GM12878 (cell line): ENCODE measurements around the gene PAM. TPM values are rescaled to one million over a fixed set of nuclear protein-coding genes. Genes with fewer than 3 reads are reported as not detected.

Experiments used
- ATAC-seq: fragments of 200-7000 bp; cut with Tn5 transposase; 3 replicates; pipeline ENCODE4 v1.9.1; 2020; ENCODE audit warnings: mild to moderate bottlenecking, moderate library complexity
- BruUV-seq: library from RNA; stranded (reverse); fragments of 400-500 nt; replicated peaks from 2 replicates; lab custom pipeline; 2021; lab: Mats Ljungman, UMichigan
- CTCF ChIA-PET: fragments of 300-600 bp; sonication (Branson Sonifier 250); formaldehyde crosslinking; extraction: SDS; loops from one replicate; lab custom pipeline; 2021; ENCODE audit warnings: inconsistent platforms; lab: Yijun Ruan, JAX
- POLR2A ChIA-PET: fragments of 350-600 bp; formaldehyde crosslinking; extraction: SDS; loops from one replicate; lab custom pipeline; 2021; ENCODE audit warnings: inconsistent platforms; lab: Charles Lee
- RAD21 ChIA-PET: fragments of 300-600 bp; sonication (Branson Sonifier 250); formaldehyde crosslinking; loops from one replicate; lab custom pipeline; 2023; ENCODE audit warnings: antibody characterized with exemption; ENCODE audit not compliant: unreplicated experiment; lab: Charles Lee
- SMC1A ChIA-PET: fragments of 300-600 bp; sonication (Branson Sonifier 250); formaldehyde crosslinking; loops from one replicate; lab custom pipeline; 2023; ENCODE audit not compliant: unreplicated experiment, uncharacterized antibody; lab: Charles Lee
- DNase-seq: peaks from one replicate; pipeline ENCODE4 v3.0.0-alpha.2; 2011; ENCODE audit warnings: low read depth, low spot score
- FAIRE-seq: peaks from 3 replicates; lab custom pipeline; 2011; peaks lifted over from hg19 to GRCh38; lab: Jason Lieb, UNC
- H2AFZ ChIP-seq: 2 replicates; pipeline ENCODE4 v1.6.0; 2011; ENCODE audit warnings: low read depth, low read length, control low read depth; ENCODE audit not compliant: control insufficient read depth
- H3K27ac ChIP-seq: 2 replicates; pipeline ENCODE4 v1.5.1; 2011; ENCODE audit warnings: control low read depth; ENCODE audit not compliant: control insufficient read depth, insufficient read depth
- H3K27me3 ChIP-seq, 2 experiments: replicated peaks in 1 of 2; 2 replicates each; pipeline versions ENCODE4 v1.6.0 to v1.6.1; 2011; ENCODE audit warnings: low read length in 1 of 2; ENCODE audit not compliant: control insufficient read depth in 2 of 2, insufficient read depth in 2 of 2
- H3K36me3 ChIP-seq, 2 experiments: 2 replicates each; pipeline ENCODE4 v1.5.1; 2011; ENCODE audit warnings: low read length in 1 of 2; ENCODE audit not compliant: control insufficient read depth in 2 of 2, insufficient read depth in 2 of 2
- H3K4me1 ChIP-seq: 2 replicates; pipeline ENCODE4 v1.6.1; 2011; ENCODE audit warnings: mild to moderate bottlenecking, low read length, moderate library complexity, mixed read lengths; ENCODE audit not compliant: control insufficient read depth, insufficient read depth
- H3K4me2 ChIP-seq: 2 replicates; pipeline ENCODE4 v1.6.0; 2011; ENCODE audit warnings: control low read depth; ENCODE audit not compliant: control insufficient read depth, insufficient read depth
- H3K4me3 ChIP-seq: fragments of 200-600 bp; sonication (generic); 2 replicates; pipeline ENCODE4 v1.5.1; 2016
- H3K79me2 ChIP-seq: 2 replicates; pipeline ENCODE4 v1.6.0; 2011; ENCODE audit warnings: low read length; ENCODE audit not compliant: control insufficient read depth, insufficient read depth
- H3K9ac ChIP-seq: 2 replicates; pipeline ENCODE4 v1.8.0; 2011; ENCODE audit warnings: low read length, control low read depth, mixed read lengths; ENCODE audit not compliant: control insufficient read depth, insufficient read depth
- H3K9me3 ChIP-seq: replicated peaks from 3 replicates; pipeline ENCODE4 v1.5.1; 2011; ENCODE audit warnings: mild to moderate bottlenecking, low read length; ENCODE audit not compliant: control insufficient read depth, insufficient read depth
- H4K20me1 ChIP-seq: 2 replicates; pipeline ENCODE4 v1.6.0; 2011; ENCODE audit not compliant: control insufficient read depth, insufficient read depth
- ATF3 ChIP-seq: IDR thresholded peaks from 2 replicates; pipeline ENCODE4 v1.6.1; 2011; ENCODE audit warnings: low read depth, mild to moderate bottlenecking, low read length, moderate library complexity, borderline replicate concordance; ENCODE audit errors: extremely low read depth
- CEBPB ChIP-seq, 2 experiments: fragments of 150-350 bp in 1 of 2; IDR thresholded peaks; 2 replicates each; pipeline ENCODE4 v1.6.1; 2012 to 2014; ENCODE audit warnings: low read depth in 2 of 2, low read length in 2 of 2, borderline replicate concordance in 1 of 2, inconsistent platforms in 1 of 2
- E2F8 ChIP-seq: fragments of 450-650 bp; IDR thresholded peaks from 2 replicates; pipeline ENCODE4 v1.6.1; 2018; ENCODE audit warnings: mild to moderate bottlenecking, low read depth, moderate library complexity; ENCODE audit not compliant: partially characterized antibody
- POLR2AphosphoS5 ChIP-seq: IDR thresholded peaks from 2 replicates; pipeline ENCODE4 v1.6.1; 2011; ENCODE audit warnings: mild to moderate bottlenecking, low read length, inconsistent platforms
- RB1 ChIP-seq: fragments of 450-650 bp; formaldehyde crosslinking; IDR thresholded peaks from 2 replicates; pipeline ENCODE4 v1.6.1; 2017; ENCODE audit warnings: mild to moderate bottlenecking, borderline replicate concordance
- SPI1 ChIP-seq: IDR thresholded peaks from 2 replicates; pipeline ENCODE4 v1.6.1; 2011; ENCODE audit warnings: low read depth, mild to moderate bottlenecking, low read length, moderate library complexity, borderline replicate concordance; ENCODE audit not compliant: insufficient read depth
- WRNIP1 ChIP-seq: IDR thresholded peaks from 2 replicates; pipeline ENCODE4 v1.6.1; 2011; ENCODE audit warnings: low read depth, low read length, improper control_type of control experiment, borderline replicate concordance
- WGBS: methylation state at CpG from one replicate; pipeline ENCODE4 v1.1.6; 2016; ENCODE audit warnings: low lambda C conversion rate; ENCODE audit not compliant: insufficient replicate concordance, insufficient coverage; ENCODE audit errors: missing lambda C conversion rate; 5-methylcytosine and 5-hydroxymethylcytosine counted together
- in situ Hi-C: fragments of 300-500 bp; cut with MboI; formaldehyde crosslinking; loops from 9 replicates; pipeline ENCODE4 v1.14.3; 2018; ENCODE audit warnings: mixed read lengths
- intact Hi-C: fragments of 100-400 bp; cut with micrococcal nuclease; formaldehyde crosslinking; loops from one replicate; pipeline ENCODE4 v1.14.2; 2022; ENCODE audit not compliant: unreplicated experiment
- polyA plus RNA-seq, 11 experiments: library from polyadenylated mRNA; depleted of rRNA in 4 of 11; unstranded in 6 of 11; stranded (reverse) in 5 of 11; fragments of >200 nt; fragmentation: Nextera tagmentation in 4 of 11; fragmentation: Illumina TruSeq in 1 of 11; extraction: Ambion mirVana in 4 of 11; extraction: Trizol in 1 of 11; gene quantifications; 1 replicate in 1 of 11; 2 replicates in 10 of 11; pipeline versions ENCODE4 v1.2.1 to v1.2.3, GENCODE V29; 2011 to 2016; ENCODE audit warnings: inconsistent platforms in 2 of 11, missing spikeins in 2 of 11, low read depth in 1 of 11
- total RNA-seq, 4 experiments: library from RNA; depleted of rRNA in 3 of 4; stranded (reverse); fragments of >200 nt in 3 of 4; fragmentation: Illumina TruSeq in 1 of 4; extraction: Trizol in 1 of 4; gene quantifications; 2 replicates each; pipeline versions ENCODE4 v1.2.1 to v1.2.3, GENCODE V29; 2013 to 2021
- TF ChIP-seq, protein P1 (sequence below): fragments of 450-650 bp; formaldehyde crosslinking; IDR thresholded peaks from 2 replicates; pipeline ENCODE4 v1.5.0; 2022; ENCODE audit warnings: mild to moderate bottlenecking, missing genetic modification characterization

The PAM gene
- total and polyA plus RNA-seq, 10 of the 15 experiments (the other 5 are each of a cell fraction or from before 2014, with no cell fraction given), result 5.5 to 72.5 (median 15.4) TPM

GRCh38 chr5:102933316-102933715 is 178.2 kb downstream of the PAM start (continued):
- TF ChIP-seq, protein P1, sequence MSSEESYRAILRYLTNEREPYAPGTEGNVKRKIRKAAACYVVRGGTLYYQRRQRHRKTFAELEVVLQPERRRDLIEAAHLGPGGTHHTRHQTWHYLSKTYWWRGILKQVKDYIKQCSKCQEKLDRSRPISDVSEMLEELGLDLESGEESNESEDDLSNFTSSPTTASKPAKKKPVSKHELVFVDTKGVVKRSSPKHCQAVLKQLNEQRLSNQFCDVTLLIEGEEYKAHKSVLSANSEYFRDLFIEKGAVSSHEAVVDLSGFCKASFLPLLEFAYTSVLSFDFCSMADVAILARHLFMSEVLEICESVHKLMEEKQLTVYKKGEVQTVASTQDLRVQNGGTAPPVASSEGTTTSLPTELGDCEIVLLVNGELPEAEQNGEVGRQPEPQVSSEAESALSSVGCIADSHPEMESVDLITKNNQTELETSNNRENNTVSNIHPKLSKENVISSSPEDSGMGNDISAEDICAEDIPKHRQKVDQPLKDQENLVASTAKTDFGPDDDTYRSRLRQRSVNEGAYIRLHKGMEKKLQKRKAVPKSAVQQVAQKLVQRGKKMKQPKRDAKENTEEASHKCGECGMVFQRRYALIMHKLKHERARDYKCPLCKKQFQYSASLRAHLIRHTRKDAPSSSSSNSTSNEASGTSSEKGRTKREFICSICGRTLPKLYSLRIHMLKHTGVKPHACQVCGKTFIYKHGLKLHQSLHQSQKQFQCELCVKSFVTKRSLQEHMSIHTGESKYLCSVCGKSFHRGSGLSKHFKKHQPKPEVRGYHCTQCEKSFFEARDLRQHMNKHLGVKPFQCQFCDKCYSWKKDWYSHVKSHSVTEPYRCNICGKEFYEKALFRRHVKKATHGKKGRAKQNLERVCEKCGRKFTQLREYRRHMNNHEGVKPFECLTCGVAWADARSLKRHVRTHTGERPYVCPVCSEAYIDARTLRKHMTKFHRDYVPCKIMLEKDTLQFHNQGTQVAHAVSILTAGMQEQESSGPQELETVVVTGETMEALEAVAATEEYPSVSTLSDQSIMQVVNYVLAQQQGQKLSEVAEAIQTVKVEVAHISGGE, result no peak
- TF ChIP-seq POLR2AphosphoS5, result no peak
- TF ChIP-seq WRNIP1, result no peak
- TF ChIP-seq RB1, result no peak

DNA sequence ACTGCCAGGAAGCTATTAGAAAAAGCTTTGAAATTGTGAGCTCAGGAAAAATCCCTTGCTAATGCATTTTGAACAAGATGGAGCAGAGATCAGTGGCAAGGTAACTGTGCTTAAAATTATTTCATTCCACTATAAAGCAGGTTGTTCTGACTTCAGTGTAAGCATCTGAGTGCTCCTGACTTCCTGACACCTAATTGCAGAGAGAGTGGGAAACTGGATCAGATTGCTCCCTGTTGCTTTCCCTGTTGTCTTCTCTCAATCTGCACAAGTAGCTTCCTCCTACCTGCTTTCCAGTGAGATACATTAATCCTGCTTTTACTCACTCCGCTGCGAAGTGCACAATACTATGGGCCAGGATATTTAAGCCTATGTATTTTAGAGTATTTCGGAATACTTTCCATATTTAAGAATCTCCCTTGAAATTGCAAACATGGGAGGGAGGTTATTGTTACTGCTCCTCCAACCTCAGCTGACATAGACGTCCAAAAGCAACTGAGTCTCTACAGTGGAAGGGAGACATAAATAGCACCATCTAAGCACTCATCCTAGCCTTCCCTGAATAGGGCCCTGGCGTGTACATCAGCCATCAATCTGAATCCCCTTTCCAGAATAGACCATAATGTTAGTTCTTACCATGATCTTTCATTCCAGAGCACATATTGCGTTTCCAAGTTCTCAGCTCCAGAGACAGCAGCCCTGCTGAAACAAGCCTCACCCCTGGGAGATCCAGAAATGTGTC is 178.8 kb downstream of the PAM start:
- ChIA-PET POLR2A (interaction anchor here (1.0 kb wide), 1 partner anchor 10 kb away, joined by 3 read pairs; no protein-coding TSS in a partner anchor), RAD21 (interaction anchor here (0.7 to 1.0 kb wide), 2 partner anchors 106 to 154 kb away, joined by 3 read pairs; no protein-coding TSS in a partner anchor), CTCF (interaction anchor here (1.3 kb wide), 1 partner anchor 17 kb away, joined by 4 read pairs; no protein-coding TSS in a partner anchor), SMC1A (interaction anchor here (1.2 to 1.5 kb wide), 3 partner anchors 13 to 279 kb away, joined by 3 read pairs; no protein-coding TSS in a partner anchor)
- 92% methylated on average over 6 of the region's 6 CpGs for WGBS
- H3K36me3 ChIP-seq, result no peaks in the 10 kb centered on the region; a peak in 1 of 4 replicates
- H4K20me1 ChIP-seq, result no peaks in the 10 kb centered on the region
- no peak for TF ChIP-seq E2F8
- TF ChIP-seq CEBPB (IDR thresholded peaks at IDR 0.05; ENCODE audit: borderline replicate concordance in 1 of 2, low read depth in 2 of 2, low read length in 2 of 2), result no peak
- TF ChIP-seq SPI1, result no peak
- no peak for TF ChIP-seq POLR2AphosphoS5
- no peak for TF ChIP-seq ATF3
- BruUV-seq, result no TSS peak
- no peak overlapping the region for H3K4me2 ChIP-seq
- H3K4me3 ChIP-seq, result no peak overlapping the region
- ATAC-seq (no peak), DNase-seq (no peak), FAIRE-seq (peak; percentile 7)
- H3K9ac ChIP-seq, result no peak overlapping the region
- H3K79me2 ChIP-seq, result no peaks in the 10 kb centered on the region
- H3K9me3 ChIP-seq, result no peaks in the 10 kb centered on the region
- no peaks in the 10 kb centered on the region for H3K4me1 ChIP-seq
- in situ Hi-C loops, result no loop called here
- H3K27me3 ChIP-seq, result no peaks in the 10 kb centered on the region
- no peak overlapping the region for H2AFZ ChIP-seq
- no peak overlapping the region for H3K27ac ChIP-seq
- intact Hi-C loops, result loop anchor here (10.0 kb wide), 1 partner anchor 201 kb away; no protein-coding TSS in a partner anchor
